K562 (cell line): ENCODE results near the gene GABRB2. TPM values are rescaled to one million over a fixed set of nuclear protein-coding genes. Genes with fewer than 3 reads are reported as not detected.

ENCODE experiments used
- polyA plus RNA-seq, 8 experiments: library from polyadenylated mRNA; depleted of rRNA in 4 of 8; stranded (reverse) in 5 of 8; unstranded in 3 of 8; fragments of >200 nt; fragmentation: Nextera tagmentation in 2 of 8; fragmentation: Illumina TruSeq in 1 of 8; extraction: Ambion mirVana in 2 of 8; extraction: Trizol in 1 of 8; gene quantifications; 2 replicates each; pipeline versions ENCODE4 v1.2.1 to v1.2.3, GENCODE V29; 2011 to 2014; ENCODE audit warnings: inconsistent platforms in 1 of 8, missing spikeins in 1 of 8
- total RNA-seq, 7 experiments: library from RNA; depleted of rRNA in 6 of 7; stranded (reverse); fragments of >200 nt in 6 of 7; fragmentation: Illumina TruSeq in 2 of 7; extraction: Trizol in 2 of 7; gene quantifications; 2 replicates each; pipeline versions ENCODE4 v1.2.1 to v1.2.3, GENCODE V29; 2011 to 2021; ENCODE audit warnings: low replicate concordance in 1 of 7
- TF ChIP-seq, protein P1 (sequence below): fragments of 450-650 bp; IDR thresholded peaks from 2 replicates; pipeline ENCODE4 v1.6.1; 2016; ENCODE audit warnings: mild to moderate bottlenecking, moderate library complexity

GABRB2 gene
- total and polyA plus RNA-seq, 9 of the 15 experiments (the other 6 are each of a cell fraction or from before 2014, with no cell fraction given): not detected

DNA sequence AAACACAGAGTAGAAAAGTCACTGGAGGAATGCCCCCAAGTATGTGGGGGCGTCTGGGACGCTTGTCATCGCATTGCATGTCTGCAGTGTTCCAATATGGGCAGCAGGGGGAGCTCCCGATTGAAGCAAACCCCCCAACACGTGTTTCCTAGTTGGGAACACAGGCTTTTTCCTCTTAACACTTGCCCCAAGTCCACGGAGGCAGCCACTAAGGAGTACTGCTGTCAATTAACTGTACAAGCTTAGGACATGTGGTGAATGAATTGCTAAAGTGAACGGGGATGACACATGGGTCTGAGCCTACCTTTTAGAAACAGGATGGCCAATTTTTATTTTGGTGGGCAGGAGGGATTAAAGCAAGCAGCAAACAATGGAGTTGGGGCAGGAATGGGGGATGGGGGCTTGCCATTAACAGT is 2.2 kb downstream of the GABRB2 start (continued):
- TF ChIP-seq, protein P1, sequence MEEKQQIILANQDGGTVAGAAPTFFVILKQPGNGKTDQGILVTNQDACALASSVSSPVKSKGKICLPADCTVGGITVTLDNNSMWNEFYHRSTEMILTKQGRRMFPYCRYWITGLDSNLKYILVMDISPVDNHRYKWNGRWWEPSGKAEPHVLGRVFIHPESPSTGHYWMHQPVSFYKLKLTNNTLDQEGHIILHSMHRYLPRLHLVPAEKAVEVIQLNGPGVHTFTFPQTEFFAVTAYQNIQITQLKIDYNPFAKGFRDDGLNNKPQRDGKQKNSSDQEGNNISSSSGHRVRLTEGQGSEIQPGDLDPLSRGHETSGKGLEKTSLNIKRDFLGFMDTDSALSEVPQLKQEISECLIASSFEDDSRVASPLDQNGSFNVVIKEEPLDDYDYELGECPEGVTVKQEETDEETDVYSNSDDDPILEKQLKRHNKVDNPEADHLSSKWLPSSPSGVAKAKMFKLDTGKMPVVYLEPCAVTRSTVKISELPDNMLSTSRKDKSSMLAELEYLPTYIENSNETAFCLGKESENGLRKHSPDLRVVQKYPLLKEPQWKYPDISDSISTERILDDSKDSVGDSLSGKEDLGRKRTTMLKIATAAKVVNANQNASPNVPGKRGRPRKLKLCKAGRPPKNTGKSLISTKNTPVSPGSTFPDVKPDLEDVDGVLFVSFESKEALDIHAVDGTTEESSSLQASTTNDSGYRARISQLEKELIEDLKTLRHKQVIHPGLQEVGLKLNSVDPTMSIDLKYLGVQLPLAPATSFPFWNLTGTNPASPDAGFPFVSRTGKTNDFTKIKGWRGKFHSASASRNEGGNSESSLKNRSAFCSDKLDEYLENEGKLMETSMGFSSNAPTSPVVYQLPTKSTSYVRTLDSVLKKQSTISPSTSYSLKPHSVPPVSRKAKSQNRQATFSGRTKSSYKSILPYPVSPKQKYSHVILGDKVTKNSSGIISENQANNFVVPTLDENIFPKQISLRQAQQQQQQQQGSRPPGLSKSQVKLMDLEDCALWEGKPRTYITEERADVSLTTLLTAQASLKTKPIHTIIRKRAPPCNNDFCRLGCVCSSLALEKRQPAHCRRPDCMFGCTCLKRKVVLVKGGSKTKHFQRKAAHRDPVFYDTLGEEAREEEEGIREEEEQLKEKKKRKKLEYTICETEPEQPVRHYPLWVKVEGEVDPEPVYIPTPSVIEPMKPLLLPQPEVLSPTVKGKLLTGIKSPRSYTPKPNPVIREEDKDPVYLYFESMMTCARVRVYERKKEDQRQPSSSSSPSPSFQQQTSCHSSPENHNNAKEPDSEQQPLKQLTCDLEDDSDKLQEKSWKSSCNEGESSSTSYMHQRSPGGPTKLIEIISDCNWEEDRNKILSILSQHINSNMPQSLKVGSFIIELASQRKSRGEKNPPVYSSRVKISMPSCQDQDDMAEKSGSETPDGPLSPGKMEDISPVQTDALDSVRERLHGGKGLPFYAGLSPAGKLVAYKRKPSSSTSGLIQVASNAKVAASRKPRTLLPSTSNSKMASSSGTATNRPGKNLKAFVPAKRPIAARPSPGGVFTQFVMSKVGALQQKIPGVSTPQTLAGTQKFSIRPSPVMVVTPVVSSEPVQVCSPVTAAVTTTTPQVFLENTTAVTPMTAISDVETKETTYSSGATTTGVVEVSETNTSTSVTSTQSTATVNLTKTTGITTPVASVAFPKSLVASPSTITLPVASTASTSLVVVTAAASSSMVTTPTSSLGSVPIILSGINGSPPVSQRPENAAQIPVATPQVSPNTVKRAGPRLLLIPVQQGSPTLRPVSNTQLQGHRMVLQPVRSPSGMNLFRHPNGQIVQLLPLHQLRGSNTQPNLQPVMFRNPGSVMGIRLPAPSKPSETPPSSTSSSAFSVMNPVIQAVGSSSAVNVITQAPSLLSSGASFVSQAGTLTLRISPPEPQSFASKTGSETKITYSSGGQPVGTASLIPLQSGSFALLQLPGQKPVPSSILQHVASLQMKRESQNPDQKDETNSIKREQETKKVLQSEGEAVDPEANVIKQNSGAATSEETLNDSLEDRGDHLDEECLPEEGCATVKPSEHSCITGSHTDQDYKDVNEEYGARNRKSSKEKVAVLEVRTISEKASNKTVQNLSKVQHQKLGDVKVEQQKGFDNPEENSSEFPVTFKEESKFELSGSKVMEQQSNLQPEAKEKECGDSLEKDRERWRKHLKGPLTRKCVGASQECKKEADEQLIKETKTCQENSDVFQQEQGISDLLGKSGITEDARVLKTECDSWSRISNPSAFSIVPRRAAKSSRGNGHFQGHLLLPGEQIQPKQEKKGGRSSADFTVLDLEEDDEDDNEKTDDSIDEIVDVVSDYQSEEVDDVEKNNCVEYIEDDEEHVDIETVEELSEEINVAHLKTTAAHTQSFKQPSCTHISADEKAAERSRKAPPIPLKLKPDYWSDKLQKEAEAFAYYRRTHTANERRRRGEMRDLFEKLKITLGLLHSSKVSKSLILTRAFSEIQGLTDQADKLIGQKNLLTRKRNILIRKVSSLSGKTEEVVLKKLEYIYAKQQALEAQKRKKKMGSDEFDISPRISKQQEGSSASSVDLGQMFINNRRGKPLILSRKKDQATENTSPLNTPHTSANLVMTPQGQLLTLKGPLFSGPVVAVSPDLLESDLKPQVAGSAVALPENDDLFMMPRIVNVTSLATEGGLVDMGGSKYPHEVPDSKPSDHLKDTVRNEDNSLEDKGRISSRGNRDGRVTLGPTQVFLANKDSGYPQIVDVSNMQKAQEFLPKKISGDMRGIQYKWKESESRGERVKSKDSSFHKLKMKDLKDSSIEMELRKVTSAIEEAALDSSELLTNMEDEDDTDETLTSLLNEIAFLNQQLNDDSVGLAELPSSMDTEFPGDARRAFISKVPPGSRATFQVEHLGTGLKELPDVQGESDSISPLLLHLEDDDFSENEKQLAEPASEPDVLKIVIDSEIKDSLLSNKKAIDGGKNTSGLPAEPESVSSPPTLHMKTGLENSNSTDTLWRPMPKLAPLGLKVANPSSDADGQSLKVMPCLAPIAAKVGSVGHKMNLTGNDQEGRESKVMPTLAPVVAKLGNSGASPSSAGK: peak; percentile 17; the same call in 1 of the 2 replicates
